Hepatocyte (in vitro differentiated cells): ENCODE measurements around the gene SLCO2B1. TPM values are rescaled to one million over a fixed set of nuclear protein-coding genes. Genes with fewer than 3 reads are reported as not detected.

Source experiments
- DNase-seq: peaks from one replicate; pipeline ENCODE4 v3.0.0-alpha.2; 2016; ENCODE audit warnings: low spot score
- H2AFZ ChIP-seq: fragments of 200-600 bp; sonication (generic); 2 replicates; pipeline ENCODE4 v1.6.0; 2016; ENCODE audit warnings: antibody characterized with exemption, mild to moderate bottlenecking
- H3K27ac ChIP-seq: fragments of 200-600 bp; sonication (generic); 2 replicates; pipeline ENCODE4 v1.5.1; 2016; ENCODE audit warnings: mild to moderate bottlenecking
- H3K27me3 ChIP-seq: fragments of 200-600 bp; sonication (generic); 2 replicates; pipeline ENCODE4 v1.6.1; 2016
- H3K36me3 ChIP-seq: fragments of 200-600 bp; sonication (generic); replicated peaks from 2 replicates; pipeline ENCODE4 v1.5.1; 2016; ENCODE audit warnings: low read depth; ENCODE audit not compliant: insufficient read depth
- H3K4me1 ChIP-seq: fragments of 200-600 bp; sonication (generic); 2 replicates; pipeline ENCODE4 v1.5.1; 2016; ENCODE audit warnings: mild to moderate bottlenecking, moderate library complexity; ENCODE audit not compliant: insufficient read depth
- H3K4me2 ChIP-seq: fragments of 200-600 bp; sonication (generic); 2 replicates; pipeline ENCODE4 v1.6.0; 2016
- H3K4me3 ChIP-seq: fragments of 200-600 bp; sonication (generic); 2 replicates; pipeline ENCODE4 v1.5.1; 2016; ENCODE audit warnings: mild to moderate bottlenecking
- H3K79me2 ChIP-seq: fragments of 200-600 bp; sonication (generic); 2 replicates; pipeline ENCODE4 v1.6.0; 2017; ENCODE audit warnings: mild to moderate bottlenecking
- H3K9me2 ChIP-seq: fragments of 200-600 bp; sonication (generic); replicated peaks from 2 replicates; pipeline ENCODE4 v1.6.0; 2017; ENCODE audit warnings: mild to moderate bottlenecking; ENCODE audit not compliant: insufficient read depth
- H3K9me3 ChIP-seq: fragments of 200-600 bp; sonication (generic); 2 replicates; pipeline ENCODE4 v1.5.1; 2016; ENCODE audit warnings: low read depth, mild to moderate bottlenecking
- H4K20me1 ChIP-seq: fragments of 200-600 bp; sonication (generic); 2 replicates; pipeline ENCODE4 v1.6.0; 2016; ENCODE audit warnings: mild to moderate bottlenecking; ENCODE audit not compliant: insufficient read depth, poor library complexity, severe bottlenecking
- CTCF ChIP-seq: fragments of 200-600 bp; sonication (generic); IDR thresholded peaks from 2 replicates; pipeline ENCODE4 v1.5.1; 2016; ENCODE audit warnings: antibody characterized with exemption, mild to moderate bottlenecking; ENCODE audit not compliant: poor library complexity
- EZH2 ChIP-seq: fragments of 200-600 bp; sonication (generic); IDR thresholded peaks from 2 replicates; pipeline ENCODE4 v1.6.1; 2016; ENCODE audit warnings: antibody characterized with exemption, mild to moderate bottlenecking, borderline replicate concordance
- EZH2phosphoT487 ChIP-seq: fragments of 200-600 bp; sonication (generic); IDR thresholded peaks from one replicate; pipeline ENCODE4 v1.6.1; 2018; ENCODE audit warnings: antibody characterized with exemption, mild to moderate bottlenecking, low read depth, moderate library complexity; ENCODE audit not compliant: unreplicated experiment, severe bottlenecking
- WGBS: methylation state at CpG from one replicate; pipeline ENCODE4 v1.1.6; 2016; ENCODE audit warnings: low lambda C conversion rate; ENCODE audit errors: missing lambda C conversion rate; 5-methylcytosine and 5-hydroxymethylcytosine counted together
- polyA plus RNA-seq: library from polyadenylated mRNA; unstranded; fragments of >200 nt; fragmentation: Nextera tagmentation; extraction: Ambion mirVana; gene quantifications from 2 replicates; pipeline ENCODE4 v1.2.1, GENCODE V29; 2016
- total RNA-seq: library from RNA; depleted of rRNA; stranded (reverse); fragments of >200 nt; gene quantifications from 2 replicates; pipeline ENCODE4 v1.2.3, GENCODE V29; 2014

Gene SLCO2B1
- total and polyA plus RNA-seq, 2 experiments from 2014 or later: 51.6 to 79.2 TPM

GRCh38 chr11:75184757-75185425, 34.0 kb downstream of the SLCO2B1 start:
- H2AFZ ChIP-seq: no peak overlapping the region
- WGBS: 79% methylated on average over 3 of the region's 3 CpGs
- no peaks in the 10 kb centered on the region for H3K9me3 ChIP-seq
- H3K27ac ChIP-seq: no peak overlapping the region
- no peaks in the 10 kb centered on the region for H3K27me3 ChIP-seq
- H3K4me2 ChIP-seq: no peak overlapping the region
- no peak for DNase-seq
- H3K4me3 ChIP-seq: no peak overlapping the region
- H3K4me1 ChIP-seq: no peaks in the 10 kb centered on the region
- no peaks in the 10 kb centered on the region for H3K79me2 ChIP-seq
- H3K36me3 ChIP-seq: no peaks in the 10 kb centered on the region
- H4K20me1 ChIP-seq: no peaks in the 10 kb centered on the region
- TF ChIP-seq CTCF (no peak), EZH2 (no peak), EZH2phosphoT487 (no peak)
- no peaks in the 10 kb centered on the region for H3K9me2 ChIP-seq

GRCh38 chr11:75185866-75186265, 35.0 kb downstream of the SLCO2B1 start:
- no peak overlapping the region for H3K4me3 ChIP-seq
- no peak for TF ChIP-seq EZH2
- TF ChIP-seq EZH2phosphoT487: no peak
- no peak for TF ChIP-seq CTCF
- no peaks in the 10 kb centered on the region for H3K4me1 ChIP-seq
- H3K79me2 ChIP-seq: no peaks in the 10 kb centered on the region
- no peaks in the 10 kb centered on the region for H3K9me3 ChIP-seq
- DNase-seq: no peak
- H3K27me3 ChIP-seq: no peaks in the 10 kb centered on the region
- H4K20me1 ChIP-seq: no peaks in the 10 kb centered on the region
- no peaks in the 10 kb centered on the region for H3K36me3 ChIP-seq
- no peak overlapping the region for H3K4me2 ChIP-seq
- no peaks in the 10 kb centered on the region for H3K9me2 ChIP-seq
- WGBS: 92% methylated on average over 3 of the region's 3 CpGs
- no peak overlapping the region for H2AFZ ChIP-seq
- H3K27ac ChIP-seq: no peak overlapping the region

GRCh38 chr11:75186999-75187398, 36.1 kb downstream of the SLCO2B1 start:
- no peaks in the 10 kb centered on the region for H3K4me1 ChIP-seq
- no peak for DNase-seq
- no peak overlapping the region for H2AFZ ChIP-seq
- WGBS: 93% methylated on average over 4 of the region's 4 CpGs
- no peak for TF ChIP-seq EZH2phosphoT487
- TF ChIP-seq CTCF: no peak
- TF ChIP-seq EZH2: no peak
- no peaks in the 10 kb centered on the region for H3K36me3 ChIP-seq
- no peak overlapping the region for H3K27ac ChIP-seq
- H4K20me1 ChIP-seq: no peaks in the 10 kb centered on the region
- no peaks in the 10 kb centered on the region for H3K27me3 ChIP-seq
- no peak overlapping the region for H3K4me2 ChIP-seq
- H3K9me2 ChIP-seq: no peaks in the 10 kb centered on the region
- no peaks in the 10 kb centered on the region for H3K79me2 ChIP-seq
- H3K9me3 ChIP-seq: no peaks in the 10 kb centered on the region
- no peak overlapping the region for H3K4me3 ChIP-seq
